H1 (cell line): Measurements from ENCODE around the gene ZSCAN1. TPM values are rescaled to one million over a fixed set of nuclear protein-coding genes. Genes with fewer than 3 reads are reported as not detected.

Experiments used
- BCL11A ChIP-seq, 2 experiments: IDR thresholded peaks; one replicate each; pipeline ENCODE4 v1.6.1; 2011; ENCODE audit warnings: low read depth in 2 of 2, low read length in 2 of 2, mild to moderate bottlenecking in 2 of 2
- polyA plus RNA-seq, 7 experiments: library from polyadenylated mRNA; depleted of rRNA in 3 of 7; stranded (reverse) in 5 of 7; unstranded in 2 of 7; fragments of >200 nt in 5 of 7; fragments of 200-250 nt in 2 of 7; gene quantifications; 1 replicate in 5 of 7; 2 replicates in 1 of 7; 4 replicates in 1 of 7; pipeline versions ENCODE4 v1.2.1 to v1.2.3, GENCODE V29; 2011 to 2013; ENCODE audit warnings: missing spikeins in 2 of 7, mixed read lengths in 2 of 7
- total RNA-seq: library from RNA; stranded (reverse); fragmentation: NEBNext Ultra II Directional; extraction: Animal tissue kit (Norgen Biotek cat#: 25700); gene quantifications from 2 replicates; pipeline ENCODE4 v1.2.1, GENCODE V29; 2021
- TF ChIP-seq, protein P1 (sequence below), 3 experiments: IDR thresholded peaks; 1 replicate in 2 of 3; 2 replicates in 1 of 3; pipeline versions ENCODE4 v1.5.1 to v1.6.1; 2011; ENCODE audit warnings: low read length in 3 of 3, mild to moderate bottlenecking in 3 of 3, inconsistent platforms in 2 of 3, low read depth in 1 of 3, moderate library complexity in 1 of 3; ENCODE audit not compliant: insufficient read depth in 1 of 3; ENCODE audit errors: control extremely low read depth in 1 of 3

ZSCAN1 gene
- total and polyA plus RNA-seq, 2 of the 8 experiments (the other 6 are each of a cell fraction or from before 2014, with no cell fraction given), result 1.2 to 4.3 TPM

DNA sequence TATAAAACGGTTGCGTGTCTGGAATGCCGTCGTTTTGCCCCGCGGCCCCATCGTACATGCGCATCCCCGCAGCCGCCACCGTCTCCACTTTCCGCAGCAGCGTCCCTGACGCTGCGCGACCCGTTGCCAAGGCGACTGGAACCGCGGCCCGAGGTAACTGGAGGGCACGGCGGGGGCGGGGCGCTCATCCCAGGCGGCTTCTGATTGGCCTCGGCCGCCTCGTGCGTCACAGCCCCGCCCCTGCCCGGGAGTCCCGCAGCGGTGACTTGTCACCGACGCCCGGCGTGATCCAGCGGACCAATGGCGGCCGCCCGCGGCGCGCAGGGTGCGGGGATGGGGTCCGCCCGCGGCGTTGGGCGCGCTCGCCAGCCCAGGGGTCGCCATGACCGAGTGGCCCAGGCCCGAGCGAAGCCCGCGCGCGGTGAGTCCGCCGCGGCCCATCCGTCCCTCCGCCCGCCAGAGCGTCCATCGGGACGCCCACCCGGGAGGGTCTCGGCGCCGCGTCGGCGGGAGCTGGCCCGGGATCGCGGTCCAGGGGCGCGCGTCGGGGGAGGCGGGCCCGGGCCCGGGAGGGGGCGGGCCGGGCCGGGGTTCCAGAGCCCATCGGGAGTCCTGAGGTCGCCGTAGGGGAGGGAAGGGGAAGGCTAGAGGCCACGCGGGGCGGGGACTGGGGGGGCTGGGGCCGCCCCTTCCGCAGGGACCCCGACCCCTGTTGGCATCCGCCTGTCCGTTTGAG, at the start of gene ZSCAN1 (continued):
- TF ChIP-seq, protein P1, sequence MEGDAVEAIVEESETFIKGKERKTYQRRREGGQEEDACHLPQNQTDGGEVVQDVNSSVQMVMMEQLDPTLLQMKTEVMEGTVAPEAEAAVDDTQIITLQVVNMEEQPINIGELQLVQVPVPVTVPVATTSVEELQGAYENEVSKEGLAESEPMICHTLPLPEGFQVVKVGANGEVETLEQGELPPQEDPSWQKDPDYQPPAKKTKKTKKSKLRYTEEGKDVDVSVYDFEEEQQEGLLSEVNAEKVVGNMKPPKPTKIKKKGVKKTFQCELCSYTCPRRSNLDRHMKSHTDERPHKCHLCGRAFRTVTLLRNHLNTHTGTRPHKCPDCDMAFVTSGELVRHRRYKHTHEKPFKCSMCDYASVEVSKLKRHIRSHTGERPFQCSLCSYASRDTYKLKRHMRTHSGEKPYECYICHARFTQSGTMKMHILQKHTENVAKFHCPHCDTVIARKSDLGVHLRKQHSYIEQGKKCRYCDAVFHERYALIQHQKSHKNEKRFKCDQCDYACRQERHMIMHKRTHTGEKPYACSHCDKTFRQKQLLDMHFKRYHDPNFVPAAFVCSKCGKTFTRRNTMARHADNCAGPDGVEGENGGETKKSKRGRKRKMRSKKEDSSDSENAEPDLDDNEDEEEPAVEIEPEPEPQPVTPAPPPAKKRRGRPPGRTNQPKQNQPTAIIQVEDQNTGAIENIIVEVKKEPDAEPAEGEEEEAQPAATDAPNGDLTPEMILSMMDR (IDR thresholded peaks at IDR 0.05; ENCODE audit: control extremely low read depth in 1 of 3, insufficient read depth in 1 of 3, low read depth in 1 of 3, low read length in 3 of 3), result no peak
- TF ChIP-seq BCL11A (IDR thresholded peaks at IDR 0.05; ENCODE audit: low read depth in 2 of 2, low read length in 2 of 2), result no peak
